SU-DHL-6 (cell line): Measurements from ENCODE around the gene CISTR.
"Not testable (repeated sequence)": the region's sequence is repeated elsewhere in the genome, so short reads cannot be mapped to it uniquely, and the experiment has no call there.

ENCODE experiments used
- H2AFZ ChIP-seq: fragments of 200-600 bp; sonication (generic); 2 replicates; pipeline ENCODE4 v1.6.1; 2014; ENCODE audit warnings: low read depth, mild to moderate bottlenecking, moderate library complexity, mixed read lengths, antibody characterized with exemption, low read length; ENCODE audit not compliant: severe bottlenecking
- H3F3A ChIP-seq: fragments of 200-600 bp; shearing (Covaris generic); 2 replicates; pipeline ENCODE4 v1.6.0; 2016; ENCODE audit warnings: antibody characterized with exemption, mild to moderate bottlenecking; ENCODE audit not compliant: insufficient read depth
- H3K27ac ChIP-seq: fragments of 200-600 bp; sonication (generic); 2 replicates; pipeline ENCODE4 v1.5.1; 2016; ENCODE audit warnings: low read depth, mild to moderate bottlenecking, low read length, moderate library complexity, mixed read lengths
- H3K27me3 ChIP-seq: fragments of 200-600 bp; sonication (generic), shearing (Covaris generic); 2 replicates; pipeline ENCODE4 v1.6.0; 2014; ENCODE audit warnings: mild to moderate bottlenecking, low read length
- H3K36me3 ChIP-seq: fragments of 200-600 bp; sonication (generic); 2 replicates; pipeline ENCODE4 v1.6.1; 2014; ENCODE audit warnings: mild to moderate bottlenecking, low read length, mixed read lengths
- H3K4me2 ChIP-seq: fragments of 300-600, 200-600 bp; shearing (Covaris generic), sonication (generic); 2 replicates; pipeline ENCODE4 v1.6.0; 2014; ENCODE audit warnings: low read length, low read depth, mild to moderate bottlenecking; ENCODE audit not compliant: poor library complexity, severe bottlenecking
- H3K4me3 ChIP-seq: fragments of 200-600 bp; sonication (generic); 2 replicates; pipeline ENCODE4 v1.5.1; 2014; ENCODE audit warnings: antibody characterized with exemption, low read length, mild to moderate bottlenecking, mixed read lengths; ENCODE audit not compliant: insufficient read depth, poor library complexity, severe bottlenecking
- H3K79me2 ChIP-seq: fragments of 200-600 bp; sonication (generic); 2 replicates; pipeline ENCODE4 v1.6.1; 2014; ENCODE audit warnings: mild to moderate bottlenecking, low read length, moderate library complexity; ENCODE audit not compliant: insufficient read depth
- H3K9ac ChIP-seq: fragments of 200-600 bp; sonication (generic); 2 replicates; pipeline ENCODE4 v1.7.0; 2014; ENCODE audit warnings: mild to moderate bottlenecking, low read length
- H3K9me2 ChIP-seq: fragments of 200-600 bp; sonication (generic); replicated peaks from 2 replicates; pipeline ENCODE4 v1.6.1; 2014; ENCODE audit warnings: low read length; ENCODE audit not compliant: insufficient read depth
- H3K9me3 ChIP-seq: fragments of 200-600 bp; sonication (generic); 2 replicates; pipeline ENCODE4 v1.6.1; 2014; ENCODE audit warnings: low read length, mixed read lengths; ENCODE audit not compliant: insufficient read depth
- H4K20me1 ChIP-seq: fragments of 200-600 bp; sonication (generic); 2 replicates; pipeline ENCODE4 v1.6.1; 2014; ENCODE audit warnings: low read depth, mild to moderate bottlenecking, antibody characterized with exemption, low read length, moderate library complexity, mixed read lengths
- EZH2phosphoT487 ChIP-seq: fragments of 200-600 bp; sonication (generic), shearing (Covaris generic); conservative IDR thresholded peaks from 2 replicates; pipeline ENCODE4 v1.6.1; 2018; ENCODE audit warnings: mild to moderate bottlenecking, antibody characterized with exemption, low read length, moderate library complexity, mixed read lengths
- TF ChIP-seq, protein P1 (sequence below): fragments of 200-600 bp; sonication (generic); IDR thresholded peaks from one replicate; pipeline ENCODE4 v1.5.1; 2017; ENCODE audit warnings: antibody characterized with exemption, mild to moderate bottlenecking, low read length, moderate library complexity; ENCODE audit not compliant: insufficient read depth, poor library complexity, severe bottlenecking

Gene CISTR

DNA sequence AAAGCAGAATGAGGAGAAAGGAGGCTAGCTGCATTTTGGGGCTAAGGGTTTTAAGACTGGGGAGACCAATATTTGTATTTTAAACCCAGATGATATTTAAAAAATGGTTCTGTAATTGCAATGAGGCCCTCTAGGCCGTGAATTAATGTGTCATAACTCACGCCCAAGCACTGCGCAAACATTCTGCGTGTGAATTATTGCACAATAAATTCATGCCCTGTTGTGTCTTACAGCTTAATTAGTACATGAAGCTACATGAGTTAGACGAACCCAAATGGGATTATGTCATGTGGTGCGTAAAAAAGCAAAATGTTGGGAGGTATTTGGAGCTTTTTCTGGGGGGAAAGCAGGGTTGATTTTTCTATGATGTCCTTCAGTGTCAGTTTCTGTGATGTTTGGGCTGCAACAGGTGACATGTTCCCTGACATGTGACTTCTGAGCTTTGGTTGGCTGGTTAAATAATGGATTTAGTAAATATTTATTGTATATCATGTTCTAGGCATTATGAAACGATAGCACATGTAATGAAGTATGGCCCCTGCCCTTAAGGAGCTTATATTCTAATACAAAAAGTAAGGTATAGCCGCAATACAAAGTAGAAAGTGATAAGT lies 30.4 kb upstream of the CISTR start:
- TF ChIP-seq EZH2phosphoT487 = no peak
- TF ChIP-seq, protein P1, sequence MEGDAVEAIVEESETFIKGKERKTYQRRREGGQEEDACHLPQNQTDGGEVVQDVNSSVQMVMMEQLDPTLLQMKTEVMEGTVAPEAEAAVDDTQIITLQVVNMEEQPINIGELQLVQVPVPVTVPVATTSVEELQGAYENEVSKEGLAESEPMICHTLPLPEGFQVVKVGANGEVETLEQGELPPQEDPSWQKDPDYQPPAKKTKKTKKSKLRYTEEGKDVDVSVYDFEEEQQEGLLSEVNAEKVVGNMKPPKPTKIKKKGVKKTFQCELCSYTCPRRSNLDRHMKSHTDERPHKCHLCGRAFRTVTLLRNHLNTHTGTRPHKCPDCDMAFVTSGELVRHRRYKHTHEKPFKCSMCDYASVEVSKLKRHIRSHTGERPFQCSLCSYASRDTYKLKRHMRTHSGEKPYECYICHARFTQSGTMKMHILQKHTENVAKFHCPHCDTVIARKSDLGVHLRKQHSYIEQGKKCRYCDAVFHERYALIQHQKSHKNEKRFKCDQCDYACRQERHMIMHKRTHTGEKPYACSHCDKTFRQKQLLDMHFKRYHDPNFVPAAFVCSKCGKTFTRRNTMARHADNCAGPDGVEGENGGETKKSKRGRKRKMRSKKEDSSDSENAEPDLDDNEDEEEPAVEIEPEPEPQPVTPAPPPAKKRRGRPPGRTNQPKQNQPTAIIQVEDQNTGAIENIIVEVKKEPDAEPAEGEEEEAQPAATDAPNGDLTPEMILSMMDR = no peak
- Histone ChIP-seq H4K20me1 (no peaks in the 10 kb centered on the region), H2AFZ (no peak overlapping the region), H3K9ac (no peak overlapping the region), H3K4me3 (no peak overlapping the region), H3K9me3 (no peaks in the 10 kb centered on the region), H3K9me2 (no peaks in the 10 kb centered on the region), H3K27ac (no peak overlapping the region), H3K79me2 (no peaks in the 10 kb centered on the region), H3K4me2 (no peak overlapping the region), H3F3A (no peaks in the 10 kb centered on the region), H3K36me3 (no peaks in the 10 kb centered on the region), H3K27me3 (no peaks in the 10 kb centered on the region)

DNA sequence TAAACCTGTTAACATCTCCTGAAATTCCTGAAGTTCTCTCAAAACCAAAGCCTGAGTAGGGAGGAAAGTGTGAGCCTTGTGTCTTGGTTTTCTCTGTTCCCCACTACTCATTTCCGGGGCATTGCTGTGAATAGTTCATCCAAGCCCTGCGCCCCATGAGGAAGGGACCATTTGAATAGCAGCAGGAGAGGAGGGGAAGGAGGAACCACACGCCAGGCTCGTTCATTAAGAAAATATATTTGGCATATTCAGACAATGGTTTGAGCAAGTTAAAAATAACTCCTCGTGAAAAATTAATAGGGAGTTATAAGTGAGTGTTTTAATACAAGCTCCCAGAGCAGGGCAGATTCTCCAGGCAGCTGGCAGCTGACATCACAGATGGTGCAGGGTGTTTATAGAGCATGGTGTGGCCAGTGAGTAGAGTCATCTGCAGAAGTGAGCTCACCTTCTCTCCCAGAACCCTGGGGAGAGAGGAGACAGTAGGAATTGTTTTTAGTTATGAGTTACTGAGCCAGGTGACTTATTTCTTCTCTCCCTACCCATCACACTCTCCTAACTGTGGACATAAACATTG lies 29.5 kb upstream of the CISTR start:
- Histone ChIP-seq H3K36me3 (no peaks in the 10 kb centered on the region), H3K27ac (no peak overlapping the region), H3K9ac (no peak overlapping the region), H2AFZ (no peak overlapping the region), H3K4me2 (no peak overlapping the region), H3K4me3 (no peak overlapping the region), H3K79me2 (no peaks in the 10 kb centered on the region), H3K27me3 (no peaks in the 10 kb centered on the region), H3F3A (no peaks in the 10 kb centered on the region), H3K9me2 (no peaks in the 10 kb centered on the region), H3K9me3 (no peaks in the 10 kb centered on the region), H4K20me1 (no peaks in the 10 kb centered on the region)
- TF ChIP-seq EZH2phosphoT487 = no peak
- TF ChIP-seq, protein P1 = no peak

DNA sequence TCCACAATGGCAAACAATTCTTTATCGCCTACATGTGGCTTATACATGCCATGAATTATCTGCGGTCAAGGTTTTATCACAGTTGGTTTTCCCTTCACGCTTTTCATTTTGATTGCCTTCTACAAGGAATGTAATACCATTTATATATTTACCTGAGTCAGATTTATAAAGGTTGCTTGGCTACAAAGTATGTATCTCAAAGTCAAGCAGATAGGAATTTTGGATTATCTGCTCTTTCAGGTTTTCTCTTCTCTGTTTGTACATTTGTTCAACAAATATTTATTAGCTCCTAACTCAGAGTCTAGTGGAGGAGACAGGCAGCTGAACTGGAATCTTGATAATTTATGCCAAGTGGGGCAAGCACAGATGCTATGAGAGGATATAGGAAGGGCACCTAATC lies 28.5 kb upstream of the CISTR start:
- no peaks in the 10 kb centered on the region for H3K9me3 ChIP-seq
- no peak overlapping the region for H3K4me2 ChIP-seq
- TF ChIP-seq EZH2phosphoT487 = no peak
- TF ChIP-seq, protein P1 = no peak
- no peaks in the 10 kb centered on the region for H3K79me2 ChIP-seq
- no peaks in the 10 kb centered on the region for H3F3A ChIP-seq
- H2AFZ ChIP-seq = no peak overlapping the region
- H4K20me1 ChIP-seq = no peaks in the 10 kb centered on the region
- no peak overlapping the region for H3K9ac ChIP-seq
- no peaks in the 10 kb centered on the region for H3K36me3 ChIP-seq
- no peak overlapping the region for H3K27ac ChIP-seq
- no peak overlapping the region for H3K4me3 ChIP-seq
- no peaks in the 10 kb centered on the region for H3K9me2 ChIP-seq
- H3K27me3 ChIP-seq = no peaks in the 10 kb centered on the region

DNA sequence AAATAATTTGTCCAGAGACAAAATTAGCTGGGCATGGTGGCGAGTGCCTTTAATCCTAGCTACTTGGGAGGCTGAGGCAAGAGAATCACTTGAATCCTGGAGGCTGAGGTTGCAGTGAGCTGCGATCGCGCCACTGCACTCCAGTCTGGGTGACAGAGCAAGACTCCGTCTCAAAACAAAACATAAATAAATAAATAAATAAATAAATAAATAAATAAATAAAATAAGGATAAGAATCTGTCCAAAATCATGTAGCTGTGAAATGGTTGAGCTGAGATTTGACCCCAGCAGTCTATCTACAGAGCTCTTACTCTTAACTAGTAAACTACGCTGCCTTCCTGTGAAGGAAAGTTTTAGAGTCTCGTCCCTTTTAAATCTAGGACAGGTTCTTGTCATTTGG lies 27.9 kb upstream of the CISTR start:
- H3K27ac ChIP-seq, H3K4me2 ChIP-seq, H3K9ac ChIP-seq, H3K4me3 ChIP-seq, H3F3A ChIP-seq, H4K20me1 ChIP-seq, H3K79me2 ChIP-seq, H3K9me3 ChIP-seq, H3K27me3 ChIP-seq, H3K9me2 ChIP-seq, H2AFZ ChIP-seq, H3K36me3 ChIP-seq: not testable (repeated sequence)
